Central memory CD8-positive, alpha-beta T cell (primary cell): ENCODE data around the gene TRIM65.

Experiments used
- ATAC-seq: fragments of 150-1000 bp; cut with Tn5 transposase; replicated peaks from 2 replicates; pipeline ENCODE4 v1.10.0; 2022; ENCODE audit warnings: mild to moderate bottlenecking, moderate FRiP score, moderate number of reproducible peaks; ENCODE audit not compliant: poor library complexity, severe bottlenecking; ENCODE audit errors: extremely low read depth
- DNase-seq, 2 donors: peaks; one replicate each; pipeline ENCODE4 v3.0.0; 2021; ENCODE audit warnings: low spot score in 2 of 2
- H3K27ac Mint-ChIP-seq: one replicate; pipeline ENCODE4 v1.8.0; 2022; ENCODE audit warnings: low read depth, mild to moderate bottlenecking, moderate library complexity, mixed read lengths
- H3K27me3 Mint-ChIP-seq: one replicate; pipeline ENCODE4 v1.8.0; 2022; ENCODE audit warnings: mixed read lengths
- H3K36me3 Mint-ChIP-seq: one replicate; pipeline ENCODE4 v1.8.0; 2022; ENCODE audit warnings: mild to moderate bottlenecking, moderate library complexity, mixed read lengths; ENCODE audit not compliant: insufficient read depth
- H3K4me1 Mint-ChIP-seq: one replicate; pipeline ENCODE4 v1.8.0; 2022; ENCODE audit warnings: mixed read lengths
- H3K4me3 Mint-ChIP-seq: one replicate; pipeline ENCODE4 v1.8.0; 2022; ENCODE audit warnings: mild to moderate bottlenecking, moderate library complexity, mixed read lengths
- H3K9me3 Mint-ChIP-seq: one replicate; pipeline ENCODE4 v1.8.0; 2022; ENCODE audit warnings: mixed read lengths

TRIM65 gene

DNA sequence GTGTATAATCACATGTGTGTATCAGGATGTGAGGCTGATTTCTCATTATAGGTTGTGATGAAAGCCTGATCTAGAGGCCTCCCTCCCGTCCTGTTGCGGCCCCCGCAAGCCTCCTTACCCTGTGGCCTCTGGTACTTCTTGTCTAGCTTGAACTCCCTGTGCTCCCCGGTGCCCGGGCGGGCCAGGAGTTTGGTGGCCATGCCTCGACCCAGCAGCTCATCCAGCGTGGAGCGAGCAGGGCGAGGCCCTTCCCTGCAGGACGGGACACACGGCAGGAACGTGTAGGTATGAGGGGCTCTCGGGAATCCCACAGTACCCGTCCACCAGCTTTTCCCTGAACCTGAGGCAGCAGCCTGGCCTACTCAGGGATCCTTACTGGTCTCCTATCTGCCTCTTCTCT, 29.2 kb upstream of the TRIM65 start:
- H3K27me3 Mint-ChIP-seq, result no peaks in the 10 kb centered on the region
- H3K4me1 Mint-ChIP-seq, result no peaks in the 10 kb centered on the region
- no peaks in the 10 kb centered on the region for H3K9me3 Mint-ChIP-seq
- H3K4me3 Mint-ChIP-seq, result no peak overlapping the region
- DNase-seq, result no peak
- H3K27ac Mint-ChIP-seq, result no peak overlapping the region
- H3K36me3 Mint-ChIP-seq, result no peaks in the 10 kb centered on the region
- ATAC-seq, result no peak

DNA sequence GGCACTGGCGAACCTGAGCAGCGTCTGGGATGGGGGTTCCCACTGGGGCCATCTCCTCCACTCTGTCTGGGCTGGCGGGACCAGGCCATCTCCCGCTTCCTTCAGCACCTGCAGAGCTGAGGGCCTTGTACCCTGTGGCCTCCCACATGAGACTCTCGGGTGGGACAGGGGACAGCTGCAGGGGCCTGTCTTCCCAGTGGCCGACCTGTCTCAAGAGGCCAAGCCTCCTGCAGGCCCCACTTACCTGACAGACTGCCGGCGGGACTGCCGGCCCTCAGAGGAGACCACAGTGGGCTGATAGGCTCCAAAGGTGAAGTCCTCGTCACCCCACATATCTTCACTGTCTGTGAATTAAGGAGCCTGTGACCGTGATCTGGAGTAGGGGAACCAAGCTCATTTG, 28.4 kb upstream of the TRIM65 start:
- Mint-ChIP-seq H3K4me3 (no peak overlapping the region), H3K36me3 (no peaks in the 10 kb centered on the region), H3K27ac (no peak overlapping the region), H3K27me3 (no peaks in the 10 kb centered on the region), H3K4me1 (no peaks in the 10 kb centered on the region), H3K9me3 (no peaks in the 10 kb centered on the region)
- no peak for ATAC-seq
- no peak for DNase-seq

DNA sequence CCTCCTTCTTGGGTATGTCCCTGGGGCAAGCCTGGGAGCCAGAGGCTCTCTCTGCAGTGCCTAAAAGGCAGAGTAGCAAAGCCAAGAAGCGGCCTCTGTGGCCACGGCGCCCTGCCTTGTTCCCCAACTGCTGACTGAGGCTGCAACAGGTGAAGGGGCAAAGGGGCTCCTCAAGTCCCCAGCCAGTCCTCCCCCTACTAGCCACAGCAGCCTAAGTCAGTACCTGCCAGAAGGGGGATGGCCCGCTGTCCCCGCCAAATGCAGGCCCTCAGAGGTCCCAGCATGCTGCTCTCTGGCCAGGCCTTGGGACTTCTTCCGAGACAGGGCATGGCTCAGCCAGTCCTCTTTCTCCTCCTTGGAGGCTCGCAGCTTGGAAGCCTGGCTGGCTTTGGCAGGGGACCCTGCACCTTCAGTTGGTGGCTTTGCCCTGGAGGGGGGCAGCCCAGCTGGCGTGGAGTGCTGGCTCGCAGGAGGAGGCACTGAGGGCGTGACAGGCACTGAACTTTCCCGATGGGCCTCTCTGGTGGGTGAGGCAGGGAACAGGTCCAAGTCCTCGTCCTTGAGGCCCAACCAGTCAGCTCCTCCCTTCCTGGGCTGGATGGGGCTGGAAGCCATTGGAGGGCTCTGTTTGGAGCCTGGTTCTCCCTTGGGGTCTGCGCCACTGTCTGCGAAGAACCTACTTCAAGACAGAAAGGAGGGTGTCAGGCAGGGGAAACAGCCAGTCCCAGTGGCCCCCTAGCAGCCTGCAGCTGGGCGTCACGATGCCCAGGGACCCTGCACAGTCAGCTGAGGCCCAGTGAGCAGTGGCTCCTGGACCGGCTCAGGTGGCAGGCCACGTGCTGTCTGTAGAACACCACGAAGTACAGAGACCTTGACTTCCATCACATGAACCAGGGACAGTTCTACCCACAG, 26.5 kb upstream of the TRIM65 start:
- no peak overlapping the region for H3K4me3 Mint-ChIP-seq
- H3K9me3 Mint-ChIP-seq, result no peaks in the 10 kb centered on the region
- H3K36me3 Mint-ChIP-seq, result no peaks in the 10 kb centered on the region
- H3K27ac Mint-ChIP-seq, result no peak overlapping the region
- H3K27me3 Mint-ChIP-seq, result no peaks in the 10 kb centered on the region
- ATAC-seq (no peak), DNase-seq (no peak)
- H3K4me1 Mint-ChIP-seq, result no peaks in the 10 kb centered on the region

DNA sequence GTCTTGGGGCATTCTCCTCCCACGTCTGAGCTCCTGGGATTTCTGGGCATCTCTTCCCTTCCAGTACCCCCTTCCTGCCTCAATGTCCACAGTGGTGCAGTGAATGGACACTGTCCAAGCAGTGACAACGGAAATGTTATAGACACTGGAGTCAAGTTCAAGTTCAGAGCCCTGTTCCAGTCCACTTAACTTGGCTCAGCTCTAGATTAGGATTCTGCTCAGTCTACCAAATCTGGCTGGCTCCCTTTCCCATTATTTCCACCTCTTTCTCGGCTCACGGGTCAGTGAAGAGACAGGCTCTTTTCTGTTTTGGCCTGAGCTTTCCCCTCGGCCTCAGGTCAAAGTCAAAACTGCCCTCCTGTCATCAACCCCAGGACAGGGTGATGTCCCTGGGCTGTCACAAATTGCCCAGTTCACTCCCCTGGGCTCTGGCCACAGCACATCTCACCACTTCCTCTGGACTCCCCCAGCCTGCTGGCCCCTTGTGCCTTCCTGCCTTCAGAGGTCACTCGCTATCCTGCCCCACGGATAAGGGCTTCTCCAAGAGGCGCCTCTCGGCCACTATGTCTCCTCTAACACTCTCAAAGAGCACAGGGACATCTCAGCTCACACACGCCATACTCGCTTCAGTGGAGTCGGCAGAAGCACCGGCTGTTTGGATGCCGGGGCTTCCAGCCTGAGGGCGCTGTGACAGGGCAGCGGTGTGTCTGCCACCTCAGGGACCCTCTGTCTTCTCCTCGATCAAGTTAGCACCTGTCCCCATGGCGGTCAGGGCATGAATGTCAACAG, 25.6 kb upstream of the TRIM65 start:
- Mint-ChIP-seq H3K4me3 (no peak overlapping the region), H3K27me3 (no peaks in the 10 kb centered on the region), H3K36me3 (no peaks in the 10 kb centered on the region), H3K27ac (no peak overlapping the region), H3K9me3 (no peaks in the 10 kb centered on the region), H3K4me1 (no peaks in the 10 kb centered on the region)
- ATAC-seq, result no peak
- no peak for DNase-seq

DNA sequence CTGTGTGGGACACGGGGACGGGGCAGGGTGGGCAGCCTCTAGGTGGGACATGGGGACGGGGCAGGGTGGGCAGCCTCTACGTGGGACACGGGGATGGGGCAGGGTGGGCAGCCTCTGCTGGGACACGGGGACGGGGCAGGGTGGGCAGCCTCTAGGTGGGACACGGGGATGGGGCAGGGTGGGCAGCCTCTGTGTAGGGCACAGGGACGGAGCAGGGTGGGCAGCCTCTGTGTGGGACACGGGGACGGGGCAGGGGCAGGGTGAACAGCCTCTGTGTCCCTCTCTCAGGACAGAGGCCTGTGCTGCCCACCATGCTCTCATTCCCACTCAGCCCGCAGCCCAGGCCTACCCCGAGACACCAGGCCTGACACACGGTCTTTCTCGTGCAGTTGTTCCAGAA, 24.8 kb upstream of the TRIM65 start:
- no peak for DNase-seq
- H3K4me3 Mint-ChIP-seq, result no peak overlapping the region
- no peaks in the 10 kb centered on the region for H3K36me3 Mint-ChIP-seq
- no peaks in the 10 kb centered on the region for H3K27me3 Mint-ChIP-seq
- ATAC-seq, result no peak
- no peaks in the 10 kb centered on the region for H3K9me3 Mint-ChIP-seq
- no peak overlapping the region for H3K27ac Mint-ChIP-seq
- H3K4me1 Mint-ChIP-seq, result no peaks in the 10 kb centered on the region

DNA sequence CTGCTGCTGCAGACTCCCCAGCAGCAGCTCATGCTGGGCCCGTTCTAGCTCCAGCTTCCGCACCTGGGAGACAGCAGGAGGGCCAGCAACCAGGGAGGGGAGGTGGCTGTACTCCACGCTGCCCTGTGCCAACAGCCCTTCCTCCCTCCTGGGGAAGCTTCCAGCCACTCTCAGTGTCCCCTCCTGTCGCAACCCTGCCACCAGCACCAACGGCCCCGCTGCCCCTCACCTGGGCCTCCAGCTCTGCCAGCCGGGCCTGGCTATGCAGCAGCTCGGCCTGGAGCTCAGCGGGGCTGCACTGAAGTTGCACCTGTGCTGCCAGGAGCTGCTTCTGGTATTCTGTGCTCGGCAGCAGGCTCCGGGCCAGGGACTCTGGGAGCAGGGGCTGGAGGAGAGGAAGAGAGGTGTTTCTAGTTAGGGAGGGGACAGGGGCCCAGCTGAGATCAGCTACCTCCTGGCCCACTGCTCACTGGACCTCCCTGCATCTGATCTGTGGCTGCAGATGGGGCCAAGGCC, 23.4 kb upstream of the TRIM65 start:
- H3K9me3 Mint-ChIP-seq, result no peaks in the 10 kb centered on the region
- H3K4me1 Mint-ChIP-seq, result no peaks in the 10 kb centered on the region
- no peaks in the 10 kb centered on the region for H3K27me3 Mint-ChIP-seq
- peaks cover 2% of the 10 kb centered on the region for H3K36me3 Mint-ChIP-seq
- no peak overlapping the region for H3K27ac Mint-ChIP-seq
- DNase-seq, result no peak
- no peak overlapping the region for H3K4me3 Mint-ChIP-seq
- ATAC-seq, result no peak

DNA sequence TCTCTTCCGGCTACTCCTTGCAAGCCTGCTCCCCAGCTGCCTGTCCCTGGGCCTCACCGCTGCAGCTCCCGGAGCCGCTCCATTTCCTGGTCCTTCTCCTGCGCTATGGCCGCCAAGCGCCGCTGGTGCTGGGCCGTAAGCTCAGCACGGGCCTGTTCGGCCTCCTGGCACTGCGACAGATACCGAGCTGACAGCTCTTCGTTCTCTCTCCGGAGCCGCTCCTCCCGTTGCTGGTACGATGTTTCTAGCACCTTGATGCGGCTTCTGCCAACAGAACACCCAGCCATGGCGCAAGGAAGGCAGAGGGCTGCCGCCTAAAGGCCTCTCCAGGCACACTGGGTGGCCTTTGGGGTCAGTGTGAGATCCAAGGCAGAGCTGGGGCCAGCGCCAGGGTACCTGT, 22.9 kb upstream of the TRIM65 start:
- H3K9me3 Mint-ChIP-seq, result no peaks in the 10 kb centered on the region
- no peak overlapping the region for H3K27ac Mint-ChIP-seq
- H3K4me1 Mint-ChIP-seq, result no peaks in the 10 kb centered on the region
- ATAC-seq (no peak), DNase-seq (no peak)
- H3K36me3 Mint-ChIP-seq, result peaks cover 2% of the 10 kb centered on the region
- H3K27me3 Mint-ChIP-seq, result no peaks in the 10 kb centered on the region
- no peak overlapping the region for H3K4me3 Mint-ChIP-seq

DNA sequence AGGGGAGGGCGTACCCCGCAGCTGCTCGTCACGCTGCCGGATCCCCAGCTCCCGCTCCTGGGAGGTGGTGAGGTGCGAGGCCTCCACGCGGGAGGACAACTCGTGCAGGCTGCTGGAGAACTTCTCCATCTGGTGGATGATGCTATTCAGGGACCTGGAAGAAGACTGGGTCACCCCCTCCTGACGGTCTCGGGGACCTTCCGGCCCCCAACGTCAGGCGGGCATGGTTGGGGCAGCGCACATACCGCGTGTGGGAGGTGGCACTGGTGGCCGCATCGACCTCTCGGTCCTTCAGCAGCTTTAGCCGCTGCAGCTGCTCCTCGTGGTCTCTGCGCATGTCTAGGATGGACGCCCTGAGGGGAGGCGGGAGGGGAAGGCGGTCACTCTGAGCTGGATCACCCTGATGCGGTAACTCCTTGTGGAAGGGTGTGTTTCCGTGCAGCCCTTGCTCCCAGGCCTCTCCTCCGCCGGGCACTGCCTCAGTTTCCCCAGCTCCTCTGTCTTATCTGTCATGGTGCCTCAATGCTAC, 21.2 kb upstream of the TRIM65 start:
- ATAC-seq (no peak), DNase-seq (no peak)
- no peak overlapping the region for H3K27ac Mint-ChIP-seq
- H3K4me1 Mint-ChIP-seq, result no peaks in the 10 kb centered on the region
- peaks cover 2% of the 10 kb centered on the region for H3K36me3 Mint-ChIP-seq
- H3K27me3 Mint-ChIP-seq, result no peaks in the 10 kb centered on the region
- H3K4me3 Mint-ChIP-seq, result no peak overlapping the region
- H3K9me3 Mint-ChIP-seq, result no peaks in the 10 kb centered on the region

DNA sequence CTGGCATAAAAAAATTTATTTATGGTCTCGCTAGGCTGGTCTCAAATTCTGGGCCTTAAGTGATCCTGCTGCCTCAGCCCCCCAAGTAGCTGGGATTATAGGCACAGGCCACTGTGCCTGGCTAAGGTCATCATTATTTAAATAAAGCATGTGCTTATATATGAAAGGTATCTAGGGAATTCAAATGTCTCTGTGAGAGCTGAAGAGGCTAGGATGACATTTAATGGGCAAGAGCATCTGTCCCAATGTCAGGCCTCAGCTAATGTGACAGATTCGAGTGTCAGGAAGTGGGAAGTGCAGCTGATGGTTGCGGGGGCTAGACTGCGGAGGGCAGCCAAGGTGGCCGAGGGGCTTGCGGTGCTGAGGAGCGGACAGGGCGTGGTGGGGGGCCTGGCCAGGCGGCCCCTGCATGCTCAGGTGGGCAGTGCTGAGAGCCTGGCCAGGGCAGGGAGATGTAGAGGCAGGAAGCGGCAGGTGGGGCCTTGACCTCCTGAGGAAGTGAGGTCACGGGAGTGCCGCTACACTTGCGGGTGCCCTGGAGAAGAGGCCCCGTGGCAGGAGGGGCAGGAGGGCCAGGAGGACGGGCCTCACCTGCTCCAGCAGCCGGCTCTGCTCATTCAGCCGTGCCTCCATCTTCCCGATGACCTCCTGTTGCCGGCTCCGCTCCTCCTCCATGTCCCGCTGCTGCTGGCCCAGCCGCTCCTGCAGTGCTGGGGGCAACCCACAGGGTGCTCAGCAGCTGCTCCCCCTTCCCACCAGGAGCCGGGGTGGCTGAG, 20.6 kb upstream of the TRIM65 start:
- ATAC-seq (no peak), DNase-seq (no peak)
- H3K4me3 Mint-ChIP-seq, result peak overlapping the region; percentile 16
- no peaks in the 10 kb centered on the region for H3K9me3 Mint-ChIP-seq
- no peaks in the 10 kb centered on the region for H3K4me1 Mint-ChIP-seq
- H3K27me3 Mint-ChIP-seq, result no peaks in the 10 kb centered on the region
- H3K36me3 Mint-ChIP-seq, result peaks cover 2% of the 10 kb centered on the region
- peak overlapping the region; percentile 19 for H3K27ac Mint-ChIP-seq

DNA sequence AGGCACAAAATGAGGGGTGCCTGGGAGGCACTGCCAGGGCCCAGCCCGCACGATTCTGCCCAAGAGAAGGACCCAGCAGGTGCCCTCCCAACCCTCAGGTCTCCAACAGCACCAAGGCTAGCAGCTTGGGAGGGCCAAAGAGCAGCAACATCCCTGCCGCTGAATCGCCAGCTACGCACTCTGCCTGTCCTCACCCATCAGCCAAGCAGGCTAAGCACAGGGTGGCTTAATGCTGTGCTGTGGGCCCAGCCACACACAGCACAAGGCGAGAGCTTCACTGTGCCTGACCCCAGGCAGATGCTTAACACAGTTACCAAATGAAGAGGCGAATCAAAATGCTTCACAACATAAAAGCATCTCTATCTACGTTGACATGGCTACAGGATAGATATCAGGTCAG, 18.5 kb upstream of the TRIM65 start:
- ATAC-seq, result no peak
- Mint-ChIP-seq H3K27ac (no peak overlapping the region), H3K27me3 (no peaks in the 10 kb centered on the region)

DNA sequence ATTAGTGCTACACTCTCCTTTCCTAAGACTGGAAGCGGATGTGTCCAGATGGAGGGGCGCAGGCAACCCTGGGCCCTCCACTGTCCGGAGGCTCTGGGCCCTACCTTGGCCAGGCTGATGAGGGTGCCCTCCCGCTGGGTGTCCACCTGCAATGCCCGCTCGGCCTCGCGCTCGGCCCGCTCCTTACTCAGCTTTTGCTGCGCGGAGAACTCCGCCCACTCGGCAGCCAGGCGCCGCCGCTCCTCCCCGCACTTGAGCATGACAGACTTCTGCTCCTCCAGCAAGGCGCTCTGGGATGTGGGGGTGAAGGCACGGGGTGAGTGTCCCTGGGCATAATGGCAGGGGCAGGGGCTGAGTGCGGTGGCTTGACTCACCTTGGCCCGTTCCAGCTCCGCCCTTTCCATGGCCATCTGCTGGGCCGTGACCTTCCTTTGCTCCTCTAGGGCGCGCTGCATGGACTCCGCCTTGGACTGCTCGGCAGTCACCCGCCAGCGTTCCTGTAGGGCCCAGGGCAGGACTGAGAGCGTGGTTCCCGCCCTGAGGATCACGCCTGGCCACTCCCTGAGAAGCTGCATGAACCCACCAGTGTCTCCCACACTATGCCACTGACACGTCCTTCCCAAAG, 18.0 kb upstream of the TRIM65 start:
- Mint-ChIP-seq H3K4me3 (no peak overlapping the region), H3K36me3 (peaks cover 2% of the 10 kb centered on the region), H3K9me3 (no peaks in the 10 kb centered on the region), H3K27me3 (no peaks in the 10 kb centered on the region), H3K4me1 (no peaks in the 10 kb centered on the region), H3K27ac (no peak overlapping the region)
- DNase-seq (no peak), ATAC-seq (no peak)

More for the DNA sequence above, 18.5 kb upstream of the TRIM65 start:
- no peak for DNase-seq
- Mint-ChIP-seq H3K36me3 (peaks cover 2% of the 10 kb centered on the region), H3K4me3 (no peak overlapping the region), H3K9me3 (no peaks in the 10 kb centered on the region), H3K4me1 (no peaks in the 10 kb centered on the region)
